GM21529 (cell line): Measurements from ENCODE around the gene RRAGC.
"Not testable (repeated sequence)": the region's sequence is repeated elsewhere in the genome, so short reads cannot be mapped to it uniquely, and the experiment has no call there.

Experiments
- ATAC-seq: cut with Tn5 transposase; IDR thresholded peaks from one replicate; pipeline ENCODE4 v1.9.1; 2021; ENCODE audit not compliant: unreplicated experiment

RRAGC gene

DNA sequence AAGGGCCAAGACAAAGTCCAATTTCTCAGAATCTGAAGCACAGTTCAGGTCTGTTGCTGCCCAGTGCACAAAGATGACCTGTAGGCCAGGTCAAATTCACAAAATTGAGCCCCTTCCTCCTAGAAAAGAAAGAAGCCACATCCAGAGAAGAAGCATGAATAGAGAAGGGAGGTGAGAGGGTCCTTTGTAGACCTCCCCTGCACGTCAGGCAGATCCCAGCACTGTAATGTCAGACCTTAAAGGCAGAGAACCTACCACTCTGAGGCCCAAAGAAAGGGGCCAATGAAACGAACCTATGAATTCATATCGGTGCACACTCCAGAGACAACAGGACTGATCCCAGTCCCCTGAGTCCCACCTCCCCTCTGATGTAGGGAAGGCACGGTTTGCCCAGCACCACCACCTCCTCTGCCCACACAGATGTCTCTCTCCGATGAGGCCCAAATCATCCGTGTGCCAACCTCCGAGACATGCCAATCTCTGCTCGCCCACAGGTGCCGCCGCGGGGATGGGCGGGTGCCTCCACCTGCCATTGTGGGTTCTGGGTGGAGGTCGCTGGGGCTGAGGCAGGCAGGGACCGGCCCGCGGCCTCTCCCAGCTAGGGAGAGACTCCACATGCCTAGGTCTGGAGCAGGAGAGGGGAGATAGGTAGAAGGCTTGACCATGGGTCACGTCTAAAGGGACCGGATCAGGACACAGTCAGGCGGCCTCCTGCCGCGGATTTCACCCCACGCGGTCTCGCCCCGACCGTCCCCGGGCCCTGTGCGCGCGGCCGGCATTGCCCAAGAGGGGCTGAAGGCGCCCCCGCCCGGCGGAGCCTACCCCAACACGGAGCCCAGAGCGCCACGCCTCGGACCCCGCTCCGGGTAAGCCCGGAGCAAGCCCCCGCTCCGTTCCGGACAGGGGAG lies 42.1 kb downstream of the RRAGC start:
- ATAC-seq: no peak

DNA sequence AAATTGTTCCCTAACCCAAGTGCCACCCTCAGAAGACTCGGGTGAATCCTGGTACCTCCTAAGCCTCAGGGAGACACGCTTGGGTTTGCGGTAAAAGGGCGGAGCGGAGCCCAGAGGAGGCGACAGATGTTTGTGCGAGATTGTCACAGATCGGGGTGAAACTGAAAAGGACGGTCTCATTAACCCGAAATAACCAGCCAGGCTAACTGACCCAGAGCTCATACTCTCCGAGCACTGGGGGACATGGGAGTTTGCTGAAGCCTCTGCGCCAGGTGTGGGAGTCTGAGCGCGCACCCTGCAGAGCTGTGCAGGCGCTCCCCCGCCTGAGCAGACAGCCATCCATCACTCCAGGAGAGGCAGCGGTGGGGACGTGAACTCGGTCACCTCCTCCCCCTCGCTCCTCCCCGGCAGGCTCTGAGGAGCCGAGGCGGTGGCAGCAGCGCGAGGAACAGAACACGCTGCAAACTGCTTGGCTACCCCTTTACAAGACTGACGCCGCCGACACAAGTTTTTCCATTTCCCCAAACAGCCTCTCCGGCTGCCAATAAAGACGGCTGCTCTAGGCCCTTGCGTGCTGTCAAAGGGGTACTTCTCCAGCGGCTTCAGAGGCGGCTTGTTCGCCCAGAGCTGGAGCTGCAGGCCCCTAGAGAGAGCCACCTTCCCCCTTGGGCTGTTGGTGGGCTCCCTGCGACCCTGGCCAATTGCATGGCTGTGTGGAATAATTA lies 43.5 kb downstream of the RRAGC start:
- peak; percentile 84 for ATAC-seq

DNA sequence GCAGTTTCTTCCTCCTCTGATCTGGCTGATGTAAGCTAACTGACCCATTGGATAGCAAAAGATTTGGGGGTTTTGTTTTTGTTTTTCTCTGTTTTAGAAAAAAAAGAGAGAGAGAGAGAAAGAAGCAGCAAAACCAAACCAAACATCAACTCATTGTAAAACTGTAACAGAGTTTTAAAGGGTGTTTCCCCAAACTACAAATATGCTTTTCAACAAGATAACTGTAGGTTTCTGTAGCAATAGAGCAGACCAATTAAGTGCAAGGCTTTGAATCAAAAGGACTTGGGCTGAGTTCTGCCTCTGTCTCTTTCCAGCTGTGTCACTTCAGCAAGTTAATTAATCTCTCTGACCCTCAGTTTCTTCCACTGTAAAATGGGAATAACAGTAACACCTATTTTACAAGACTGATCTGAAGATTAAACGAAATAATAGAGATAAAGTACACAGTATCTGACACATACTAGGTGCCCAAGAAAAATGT lies 44.5 kb downstream of the RRAGC start:
- ATAC-seq: no peak

DNA sequence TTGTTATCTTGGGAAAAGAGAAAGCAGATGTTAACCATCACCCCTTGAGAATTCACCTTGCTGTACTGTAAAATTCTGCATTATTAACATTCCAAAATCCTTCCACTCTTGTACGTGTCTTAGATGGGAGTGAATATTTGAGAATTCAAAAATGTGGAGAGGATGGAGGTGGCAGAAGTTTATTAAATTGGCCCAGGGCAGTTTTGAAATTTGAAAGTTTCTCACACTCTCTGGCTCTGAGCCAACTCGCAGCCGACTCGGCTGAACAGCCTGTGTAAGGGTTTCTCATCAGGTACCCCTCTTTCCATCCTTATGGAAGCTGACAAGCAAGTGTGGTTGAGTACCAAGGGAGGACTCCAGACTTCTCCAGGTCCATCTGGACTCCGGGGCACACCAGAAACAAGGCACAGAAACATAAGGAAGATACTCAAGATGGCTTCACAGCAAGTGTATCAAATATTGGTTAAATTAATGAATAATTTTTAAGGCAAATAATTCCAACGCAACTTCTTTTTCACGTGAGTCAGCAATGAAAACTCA lies 45.1 kb downstream of the RRAGC start:
- ATAC-seq: no peak

DNA sequence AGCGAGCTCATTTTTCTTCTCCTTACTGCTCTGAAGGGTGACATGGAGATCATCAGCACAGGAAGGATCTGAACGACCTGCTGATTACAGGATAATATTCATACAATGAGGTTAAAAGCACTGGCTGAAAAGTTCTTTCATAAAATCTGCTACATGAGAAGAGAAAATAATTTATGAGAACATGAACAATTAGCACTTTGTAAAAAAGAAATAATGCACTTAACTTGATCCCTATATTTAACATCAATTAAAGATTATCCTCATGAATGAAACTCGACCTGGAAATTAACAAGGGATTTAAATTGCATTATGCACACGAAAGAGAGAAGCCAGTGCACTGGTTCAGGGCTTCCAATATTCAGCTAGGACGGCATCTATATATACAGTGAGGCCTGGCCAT lies 46.6 kb downstream of the RRAGC start:
- no peak for ATAC-seq

DNA sequence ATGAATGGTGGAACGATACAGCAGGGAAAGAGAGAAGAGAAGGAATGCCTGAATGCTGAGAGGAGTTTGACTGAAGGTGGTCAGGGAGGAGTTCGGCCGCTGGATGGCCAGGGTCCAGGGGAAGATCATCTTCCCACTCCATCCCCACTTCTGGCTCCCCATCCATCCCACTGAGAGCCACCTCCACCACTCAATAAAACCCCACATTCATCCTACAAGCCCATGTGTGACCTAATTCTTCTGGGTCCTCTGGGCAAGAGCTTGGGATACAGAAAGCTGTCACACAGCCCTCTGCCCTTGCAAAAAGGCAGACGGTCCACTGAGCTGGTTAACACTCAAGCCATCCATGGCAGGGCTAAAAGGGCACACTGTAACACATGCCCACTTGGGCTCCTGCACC lies 48.1 kb downstream of the RRAGC start:
- ATAC-seq: not testable (repeated sequence)

DNA sequence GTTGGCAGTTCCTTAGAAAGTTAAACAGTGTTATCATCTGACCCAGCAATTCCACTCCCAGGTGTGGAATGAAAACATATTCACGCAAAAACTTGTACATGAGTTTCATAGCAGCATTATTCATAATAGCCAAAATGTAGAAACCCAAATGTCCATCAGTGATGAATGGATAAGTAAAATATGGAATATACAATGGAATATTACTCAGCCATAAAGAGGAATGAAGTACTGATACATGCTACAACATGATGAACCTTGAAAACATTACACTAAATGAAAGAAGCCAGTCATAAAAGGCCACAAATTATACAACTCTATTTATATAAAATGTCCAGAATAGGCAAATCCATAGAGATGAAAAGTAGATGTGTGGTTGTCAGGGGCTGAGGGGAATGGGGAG lies 53.5 kb downstream of the RRAGC start:
- no peak for ATAC-seq

DNA sequence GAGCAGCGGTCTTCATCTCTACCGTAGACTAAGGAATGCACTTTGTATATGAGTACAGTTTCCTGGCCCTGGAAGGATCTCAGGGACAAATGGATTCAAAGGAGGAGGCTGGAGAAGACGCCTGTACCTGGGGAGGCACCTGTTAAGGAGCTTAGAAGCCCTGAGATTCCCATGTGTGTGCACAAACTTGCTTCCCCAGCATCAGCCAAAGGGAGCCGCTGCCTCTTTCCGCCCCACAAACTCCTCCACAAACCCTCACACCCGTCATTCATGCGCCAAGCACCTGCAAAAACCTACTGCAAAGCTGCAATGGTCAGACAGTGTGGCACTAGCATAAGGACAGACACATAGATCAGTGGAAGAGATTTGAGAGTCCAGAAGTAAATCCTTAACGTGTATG lies 54.5 kb downstream of the RRAGC start:
- ATAC-seq: no peak

DNA sequence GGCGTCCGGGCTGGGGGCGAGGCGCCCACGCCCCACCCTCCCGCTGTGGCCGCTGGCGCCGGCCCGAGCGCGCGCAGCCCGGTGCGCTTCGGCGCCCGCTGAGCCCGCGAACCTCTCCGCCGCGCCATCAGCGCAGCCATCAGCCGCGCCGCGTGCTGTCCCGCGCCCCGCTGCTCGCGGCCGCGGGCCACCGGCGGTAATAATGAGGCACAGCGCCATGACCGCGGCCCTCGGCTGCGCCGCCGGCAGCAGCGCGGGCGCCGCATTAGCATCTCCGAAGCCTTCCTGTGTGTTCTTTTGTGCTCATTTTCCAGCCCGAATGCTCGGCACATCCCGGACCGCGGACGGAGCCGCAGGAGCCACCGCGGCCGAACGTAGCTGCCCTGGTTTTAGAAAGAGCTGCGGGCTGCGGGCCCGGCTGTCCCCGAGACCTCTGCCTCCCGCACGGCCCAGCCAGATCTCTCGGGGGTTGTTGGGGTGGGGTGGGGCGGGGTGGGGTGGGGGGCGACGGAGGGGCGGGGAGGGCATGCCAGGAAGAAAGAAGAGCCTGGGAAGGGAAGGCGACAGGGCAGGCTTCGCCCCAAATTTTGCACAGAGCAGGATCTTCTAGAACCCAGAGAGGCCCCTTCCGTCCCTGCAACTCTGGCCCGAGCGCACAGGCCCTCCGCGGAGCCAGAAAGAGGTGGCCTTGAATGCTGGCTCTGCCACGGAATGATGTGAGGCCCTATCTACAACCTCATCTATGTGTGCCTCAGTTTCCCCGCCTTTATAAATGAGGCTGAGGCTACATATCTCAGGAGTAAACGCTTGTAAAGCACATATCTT lies 55.3 kb downstream of the RRAGC start:
- ATAC-seq: no peak

DNA sequence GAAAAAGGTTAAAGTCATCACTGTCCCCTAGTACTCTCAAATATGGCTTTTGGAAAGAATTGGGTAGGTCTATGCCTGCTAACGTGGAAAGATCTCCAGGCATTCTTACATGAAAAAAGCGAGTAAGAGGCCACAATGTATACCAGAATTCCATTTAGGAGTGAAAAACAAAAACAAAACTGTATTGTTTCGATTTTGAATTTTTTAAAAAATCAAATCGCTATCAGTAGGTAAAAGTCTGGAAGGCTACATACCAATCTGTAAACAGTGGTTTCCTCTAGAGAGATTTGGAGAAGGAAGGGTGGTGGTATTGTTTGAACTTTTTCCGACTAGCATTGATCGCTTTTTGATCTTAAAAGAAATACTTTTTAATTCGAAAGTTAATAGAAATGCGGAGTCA lies 55.9 kb downstream of the RRAGC start:
- ATAC-seq: no peak

DNA sequence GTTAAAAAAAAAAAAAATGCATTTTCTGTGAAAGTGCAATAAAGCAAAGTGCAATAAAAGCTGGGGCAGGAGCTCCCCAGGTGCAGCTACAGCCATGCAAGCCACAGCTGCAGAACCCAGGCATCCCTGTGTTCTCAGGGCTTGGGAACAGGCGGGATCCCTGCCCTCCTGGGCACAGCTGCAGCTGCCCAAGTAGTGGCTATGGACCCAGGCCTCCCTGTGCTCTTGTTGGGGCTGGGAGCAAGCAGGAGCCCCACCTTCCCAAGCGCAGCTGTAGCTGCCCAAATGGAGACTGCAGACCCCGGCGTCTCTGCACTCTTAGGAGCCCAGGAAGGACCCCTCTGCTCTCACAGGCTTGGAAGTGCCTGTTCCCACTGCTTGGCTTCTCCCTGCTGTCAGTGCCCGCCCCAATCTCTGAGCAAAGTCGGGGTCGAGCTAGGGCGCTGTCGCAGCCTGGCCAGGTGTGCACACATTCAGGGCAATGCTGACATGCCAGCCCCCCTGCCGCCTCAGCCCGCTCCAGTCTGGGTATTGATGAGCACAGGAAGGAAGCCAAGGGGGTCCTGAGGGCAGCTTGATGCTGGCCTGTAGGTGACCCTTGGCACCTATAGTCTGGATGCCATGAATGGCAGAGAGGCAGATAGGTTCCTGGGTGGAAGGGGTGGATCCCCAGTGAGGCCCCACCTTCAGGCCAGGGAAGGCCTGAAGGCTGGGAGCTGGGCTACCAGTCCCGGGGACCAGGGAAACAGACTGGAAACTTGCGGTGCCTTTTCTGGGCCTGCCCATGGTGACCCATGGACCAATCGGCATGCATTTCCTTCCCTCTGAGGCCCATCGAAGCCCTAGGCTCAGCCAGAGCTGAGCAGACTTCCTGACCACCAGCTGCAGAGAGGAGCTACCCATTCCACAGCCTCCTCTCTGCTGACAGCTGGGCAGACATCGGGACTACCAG lies 58.6 kb downstream of the RRAGC start:
- ATAC-seq: no peak

DNA sequence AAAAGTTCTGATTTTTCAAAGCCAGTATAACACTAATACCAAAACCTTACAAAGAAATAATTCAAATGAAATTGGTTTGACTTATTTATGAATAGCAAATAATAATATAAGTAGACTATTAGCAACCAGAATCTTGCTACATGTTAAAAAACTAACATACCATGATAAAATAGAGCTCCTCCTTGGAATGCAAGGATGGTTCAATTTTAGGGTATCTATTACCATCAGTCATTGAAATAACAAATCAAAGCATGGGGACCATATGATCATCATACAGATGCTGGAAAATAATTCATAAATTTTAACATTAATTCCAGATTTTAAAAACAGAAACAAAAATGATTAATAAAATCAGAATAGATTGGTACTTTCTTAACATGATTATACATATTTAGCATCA lies 66.3 kb downstream of the RRAGC start:
- ATAC-seq: no peak

DNA sequence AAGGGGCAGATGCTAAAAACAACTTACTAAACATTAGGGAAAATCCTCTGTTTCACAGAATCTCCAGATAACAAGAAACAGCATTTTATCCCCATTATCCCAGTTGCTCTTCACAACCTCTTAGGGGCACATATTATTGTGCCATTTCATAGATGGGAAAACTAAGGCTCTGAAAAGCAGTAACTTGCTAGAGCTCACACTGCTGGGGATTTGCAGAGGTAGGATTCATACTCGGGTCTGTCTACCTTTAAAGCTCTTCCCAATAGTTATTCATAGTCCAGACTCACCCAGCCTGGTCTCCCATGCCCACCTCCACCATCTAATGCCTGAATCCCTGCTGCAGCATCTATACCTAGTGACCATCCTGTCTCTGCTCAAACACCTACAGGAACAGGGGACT lies 67.7 kb downstream of the RRAGC start:
- ATAC-seq: no peak

DNA sequence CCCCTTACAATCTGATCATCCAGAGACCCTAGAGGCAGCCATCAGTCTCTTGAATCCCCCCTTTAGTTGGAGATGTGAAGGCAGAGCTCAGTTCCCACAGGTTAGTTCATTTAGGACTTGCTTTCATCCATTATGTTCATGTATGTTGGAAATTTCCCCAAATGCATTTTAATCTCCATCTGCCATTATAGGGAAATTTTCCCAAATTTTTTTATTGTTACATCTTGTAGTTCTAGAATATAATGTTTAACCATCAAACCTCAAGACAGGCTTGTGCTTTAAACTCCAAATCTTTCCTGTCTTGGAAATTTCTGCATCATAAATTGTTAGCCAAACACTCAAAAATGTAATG lies 68.4 kb downstream of the RRAGC start:
- ATAC-seq: no peak

DNA sequence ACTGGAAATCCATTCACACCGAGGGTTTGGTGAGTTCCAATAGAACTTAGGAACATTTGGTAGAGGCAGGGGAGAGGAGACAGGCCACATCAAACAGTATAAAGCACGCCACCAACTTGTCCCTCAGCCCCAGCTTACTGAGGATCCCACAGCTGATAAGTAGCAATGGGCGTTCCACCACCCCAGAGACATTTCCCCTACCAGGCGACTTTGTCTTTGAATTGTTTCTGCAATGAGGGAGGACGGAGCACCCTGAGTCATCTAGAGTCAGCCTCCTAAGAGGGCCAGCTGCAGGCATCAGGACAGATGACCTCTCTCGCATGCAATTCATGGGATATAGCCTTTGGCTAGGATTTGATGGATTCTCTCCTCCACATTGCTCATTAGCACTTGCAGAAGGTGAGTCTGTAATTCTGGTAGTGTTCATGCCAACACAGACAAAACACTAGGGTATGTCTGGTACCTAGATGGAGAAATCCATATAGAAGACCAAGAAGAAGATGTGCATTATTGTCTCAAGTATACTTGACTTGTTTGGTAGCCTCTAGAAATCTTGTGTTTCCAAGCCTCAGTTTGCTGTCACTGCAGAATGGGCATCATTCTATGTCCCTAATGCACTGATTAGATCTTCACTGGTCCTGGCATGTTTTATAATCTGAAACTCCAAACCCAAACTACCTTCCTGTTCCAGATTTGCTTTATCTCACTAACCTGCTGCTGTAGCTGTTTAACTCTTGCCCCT lies 69.0 kb downstream of the RRAGC start:
- no peak for ATAC-seq

DNA sequence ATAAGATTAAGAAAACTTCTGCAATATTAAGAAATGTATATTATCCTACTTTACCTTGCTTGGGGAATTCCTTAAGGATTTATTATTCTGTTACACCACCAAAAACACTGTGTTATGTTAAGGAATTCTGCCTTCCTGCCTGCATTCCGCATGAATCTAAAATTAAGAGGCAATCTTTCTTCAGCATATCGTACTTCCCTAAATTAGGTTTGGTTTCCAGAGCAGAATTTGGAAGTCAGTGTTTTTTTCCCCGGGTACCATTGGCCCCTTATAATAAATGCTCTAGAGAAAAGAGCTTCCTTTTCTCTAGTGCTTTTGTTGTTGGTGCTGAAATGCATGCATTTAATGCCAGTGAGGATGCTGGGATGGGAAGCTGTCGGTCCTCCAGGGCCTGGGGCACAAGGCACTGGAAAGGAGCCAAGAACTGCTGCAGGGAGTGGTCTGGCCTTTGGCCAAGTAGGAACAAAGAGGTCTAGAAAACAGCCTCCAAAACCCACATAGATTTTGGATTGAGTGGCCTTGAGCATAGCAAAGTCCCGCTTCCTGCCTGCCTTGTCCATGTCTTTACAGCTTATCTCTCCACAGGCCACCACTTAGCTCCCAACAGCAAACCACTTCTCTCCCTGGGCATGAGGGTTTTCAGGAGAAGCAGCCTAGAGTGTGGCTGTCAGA lies 69.9 kb downstream of the RRAGC start:
- ATAC-seq: no peak

DNA sequence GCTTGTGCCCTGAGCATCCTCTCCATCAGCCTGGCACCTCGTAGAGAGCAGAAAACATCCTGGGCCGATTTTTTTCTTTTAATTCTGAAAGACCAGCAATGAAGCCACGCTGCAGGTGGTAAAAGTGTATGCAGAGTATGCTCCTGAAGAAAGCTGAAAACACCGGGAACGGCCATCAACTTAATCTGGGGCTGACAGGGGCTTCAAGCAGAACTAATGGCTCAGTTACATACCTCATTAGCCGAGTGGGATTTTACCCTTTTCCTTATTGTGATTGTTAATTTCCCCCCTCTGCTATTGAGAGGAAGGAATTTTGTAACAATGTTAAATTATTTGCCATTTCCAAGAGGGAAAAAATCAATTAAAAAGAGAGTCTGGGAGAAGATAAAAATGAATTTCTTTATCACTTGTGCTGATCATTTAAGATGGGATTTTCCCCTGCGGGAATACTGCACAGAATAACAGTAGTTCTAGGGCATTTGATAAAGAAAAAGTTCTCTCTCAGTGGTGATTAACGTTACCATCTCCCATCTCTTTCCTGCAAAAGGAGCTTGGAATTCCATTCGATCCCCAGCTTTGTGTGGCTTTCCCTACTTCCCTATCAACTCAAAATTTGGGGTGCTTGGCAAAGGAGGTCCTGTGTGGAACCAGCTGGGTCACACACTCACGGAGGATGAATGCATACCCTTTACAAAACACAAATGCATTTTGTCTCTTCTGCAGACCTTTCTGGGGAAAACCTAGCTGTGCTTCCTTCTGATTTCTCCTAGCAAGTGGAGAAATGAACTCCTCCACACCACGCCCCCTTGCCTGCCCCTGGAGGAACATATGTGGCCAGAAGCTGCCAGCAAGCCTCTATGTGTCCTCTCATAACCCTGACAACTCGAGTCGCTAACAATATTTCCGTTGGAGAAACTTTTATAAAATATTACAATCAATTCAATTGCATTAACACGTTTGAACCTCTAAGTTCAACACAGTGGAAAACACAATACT lies 70.9 kb downstream of the RRAGC start:
- no peak for ATAC-seq
